Activated B cell treated with CpG ODN at 0.5 μM for 24 hours (primary cell): ENCODE measurements around the gene GALNT5. TPM values are rescaled to one million over a fixed set of nuclear protein-coding genes. Genes with fewer than 3 reads are reported as not detected.
"Not testable (repeated sequence)": the region's sequence is repeated elsewhere in the genome, so short reads cannot be mapped to it uniquely, and the experiment has no call there.

Source experiments
- ATAC-seq: fragments of 200-7000 bp; cut with Tn5 transposase; one replicate; pipeline ENCODE4 v1.10.0; 2021; ENCODE audit warnings: low read depth, mild to moderate bottlenecking, moderate library complexity
- CTCF ChIA-PET: fragments of 350-600 bp; sonication (Branson Sonifier 250); formaldehyde crosslinking; loops from one replicate; lab custom pipeline; 2021; ENCODE audit warnings: antibody characterized with exemption; lab: Charles Lee
- POLR2A ChIA-PET: fragments of 350-600 bp; sonication (Branson Sonifier 250); formaldehyde crosslinking; loops from one replicate; lab custom pipeline; 2021; ENCODE audit warnings: antibody characterized with exemption; lab: Charles Lee
- DNase-seq: peaks from one replicate; pipeline ENCODE4 v3.0.0; 2022
- H3K27ac Mint-ChIP-seq: one replicate; pipeline ENCODE4 v1.8.0; 2020; ENCODE audit warnings: mixed read lengths
- H3K27me3 Mint-ChIP-seq: one replicate; pipeline ENCODE4 v1.8.0; 2021; ENCODE audit warnings: mixed read lengths
- H3K36me3 Mint-ChIP-seq: one replicate; pipeline ENCODE4 v1.8.0; 2021; ENCODE audit warnings: low read depth, mixed read lengths
- H3K4me1 Mint-ChIP-seq: one replicate; pipeline ENCODE4 v1.8.0; 2021; ENCODE audit warnings: mixed read lengths
- H3K4me3 Mint-ChIP-seq: one replicate; pipeline ENCODE4 v1.8.0; 2020; ENCODE audit warnings: mild to moderate bottlenecking, mixed read lengths
- H3K9me3 Mint-ChIP-seq: one replicate; pipeline ENCODE4 v1.8.0; 2020; ENCODE audit warnings: mixed read lengths
- intact Hi-C: fragments of 100-400 bp; cut with micrococcal nuclease; formaldehyde crosslinking; loops from one replicate; pipeline ENCODE4 v1.15.1; 2024
- total RNA-seq: library from RNA; stranded (reverse); gene quantifications from 2 replicates; pipeline ENCODE4 v1.2.3, GENCODE V29; 2022
- TF ChIP-seq, protein P1 (sequence below): fragments of 200-600 bp; IDR thresholded peaks from one replicate; pipeline ENCODE4 v1.8.0; 2022; ENCODE audit warnings: antibody characterized with exemption, mild to moderate bottlenecking

GALNT5 gene
- total RNA-seq, 1 donor from 2014 or later: not detected

DNA sequence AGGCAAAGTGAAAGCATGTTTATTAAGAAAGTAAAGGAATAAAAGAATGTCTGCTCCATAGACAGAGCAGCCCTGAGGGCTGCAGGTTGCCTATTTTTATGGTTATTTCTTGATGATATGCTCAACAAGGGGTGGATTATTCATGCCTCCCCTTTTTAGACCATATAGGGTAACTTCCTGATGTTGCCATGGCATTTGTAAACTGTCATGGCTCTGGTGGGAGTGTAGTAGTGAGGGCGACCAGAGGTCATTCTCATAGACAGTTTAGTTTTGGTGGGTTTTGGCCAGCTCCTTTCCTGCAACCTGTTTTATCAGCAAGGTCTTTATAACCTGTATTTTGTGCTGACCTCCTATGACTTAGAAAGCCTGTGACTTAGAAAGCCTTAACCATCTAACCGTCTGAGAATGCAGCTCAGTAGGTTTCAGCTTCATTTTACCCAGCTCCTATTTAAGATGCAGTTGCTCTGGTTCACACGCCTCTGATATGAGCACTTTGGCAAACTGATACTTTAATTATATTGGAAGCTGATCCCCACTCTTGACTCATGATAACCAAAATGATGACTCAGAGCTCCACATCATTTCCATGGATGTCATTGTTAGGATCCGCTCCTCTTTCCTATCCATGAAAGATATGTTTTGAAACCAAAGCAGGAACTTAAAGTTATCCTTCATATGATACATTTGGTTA is 82.6 kb downstream of the GALNT5 start:
- POLR2A ChIA-PET: no interaction called here
- CTCF ChIA-PET: interaction anchor here (1.1 kb wide), 1 partner anchor 12 kb away, joined by 5 read pairs; no protein-coding TSS in a partner anchor

GRCh38 chr2:157341381-157341780 is 83.9 kb downstream of the GALNT5 start:
- H3K36me3 Mint-ChIP-seq: peaks cover 43% of the 10 kb centered on the region
- H3K27ac Mint-ChIP-seq, POLR2A ChIA-PET, DNase-seq, H3K4me3 Mint-ChIP-seq, CTCF ChIA-PET, ATAC-seq, H3K4me1 Mint-ChIP-seq, H3K27me3 Mint-ChIP-seq, intact Hi-C loops: not testable (repeated sequence)
- peaks cover 33% of the 10 kb centered on the region for H3K9me3 Mint-ChIP-seq

More for the DNA sequence above, 82.6 kb downstream of the GALNT5 start:
- Mint-ChIP-seq H3K27ac (no peak overlapping the region), H3K4me3 (no peak overlapping the region), H3K27me3 (no peaks in the 10 kb centered on the region), H3K9me3 (peaks cover 30% of the 10 kb centered on the region), H3K4me1 (peaks cover 6% of the 10 kb centered on the region), H3K36me3 (peaks cover 38% of the 10 kb centered on the region)
- TF ChIP-seq, protein P1, sequence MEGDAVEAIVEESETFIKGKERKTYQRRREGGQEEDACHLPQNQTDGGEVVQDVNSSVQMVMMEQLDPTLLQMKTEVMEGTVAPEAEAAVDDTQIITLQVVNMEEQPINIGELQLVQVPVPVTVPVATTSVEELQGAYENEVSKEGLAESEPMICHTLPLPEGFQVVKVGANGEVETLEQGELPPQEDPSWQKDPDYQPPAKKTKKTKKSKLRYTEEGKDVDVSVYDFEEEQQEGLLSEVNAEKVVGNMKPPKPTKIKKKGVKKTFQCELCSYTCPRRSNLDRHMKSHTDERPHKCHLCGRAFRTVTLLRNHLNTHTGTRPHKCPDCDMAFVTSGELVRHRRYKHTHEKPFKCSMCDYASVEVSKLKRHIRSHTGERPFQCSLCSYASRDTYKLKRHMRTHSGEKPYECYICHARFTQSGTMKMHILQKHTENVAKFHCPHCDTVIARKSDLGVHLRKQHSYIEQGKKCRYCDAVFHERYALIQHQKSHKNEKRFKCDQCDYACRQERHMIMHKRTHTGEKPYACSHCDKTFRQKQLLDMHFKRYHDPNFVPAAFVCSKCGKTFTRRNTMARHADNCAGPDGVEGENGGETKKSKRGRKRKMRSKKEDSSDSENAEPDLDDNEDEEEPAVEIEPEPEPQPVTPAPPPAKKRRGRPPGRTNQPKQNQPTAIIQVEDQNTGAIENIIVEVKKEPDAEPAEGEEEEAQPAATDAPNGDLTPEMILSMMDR: no peak
- ATAC-seq (no peak), DNase-seq (no peak)
- intact Hi-C loops: no loop called here

- DNase-seq (no peak), ATAC-seq (no peak)
- ChIA-PET CTCF (interaction anchor here (0.7 to 11.2 kb wide), 4 partner anchors 10 to 18 kb away, joined by 3 to 62 read pairs (median 6); no protein-coding TSS in a partner anchor), POLR2A (interaction anchor here (0.7 kb wide), 1 partner anchor 557 kb away, joined by 3 read pairs; no protein-coding TSS in a partner anchor)
- no peak overlapping the region for H3K27ac Mint-ChIP-seq
- no peaks in the 10 kb centered on the region for H3K27me3 Mint-ChIP-seq
- no peaks in the 10 kb centered on the region for H3K4me1 Mint-ChIP-seq
- H3K4me3 Mint-ChIP-seq: no peak overlapping the region
- H3K36me3 Mint-ChIP-seq: peaks cover 42% of the 10 kb centered on the region
- H3K9me3 Mint-ChIP-seq: peaks cover 33% of the 10 kb centered on the region
- intact Hi-C loops: no loop called here
- TF ChIP-seq, protein P1: no peak
Measured at GRCh38 chr2:157345647-157346389, 88.3 kb downstream of the GALNT5 start.

- ATAC-seq: no peak
Measured at GRCh38 chr2:157348291-157348921, 90.9 kb downstream of the GALNT5 start.

More at GRCh38 chr2:157348291-157348921, 90.9 kb downstream of the GALNT5 start:
- intact Hi-C loops: no loop called here
- Mint-ChIP-seq H3K9me3 (peaks cover 18% of the 10 kb centered on the region), H3K27ac (no peak overlapping the region), H3K27me3 (no peaks in the 10 kb centered on the region), H3K36me3 (peaks cover 20% of the 10 kb centered on the region), H3K4me1 (no peaks in the 10 kb centered on the region), H3K4me3 (no peak overlapping the region)
- ChIA-PET POLR2A (interaction anchor here (0.7 to 1.0 kb wide), 2 partner anchors 56 to 92 kb away, joined by 3 to 5 read pairs; no protein-coding TSS in a partner anchor), CTCF (interaction anchor here (11.2 kb wide), 1 partner anchor 12 kb away, joined by 62 read pairs; no protein-coding TSS in a partner anchor)
- TF ChIP-seq, protein P1: no peak
- DNase-seq: no peak
